ENCODE data around the gene HYPK. TPM values are rescaled to one million over a fixed set of nuclear protein-coding genes. Genes with fewer than 3 reads are reported as not detected.

HYPK gene
- total and polyA plus RNA-seq, 4 donors, result 7.1 to 24.6 (median 12.8) TPM

DNA sequence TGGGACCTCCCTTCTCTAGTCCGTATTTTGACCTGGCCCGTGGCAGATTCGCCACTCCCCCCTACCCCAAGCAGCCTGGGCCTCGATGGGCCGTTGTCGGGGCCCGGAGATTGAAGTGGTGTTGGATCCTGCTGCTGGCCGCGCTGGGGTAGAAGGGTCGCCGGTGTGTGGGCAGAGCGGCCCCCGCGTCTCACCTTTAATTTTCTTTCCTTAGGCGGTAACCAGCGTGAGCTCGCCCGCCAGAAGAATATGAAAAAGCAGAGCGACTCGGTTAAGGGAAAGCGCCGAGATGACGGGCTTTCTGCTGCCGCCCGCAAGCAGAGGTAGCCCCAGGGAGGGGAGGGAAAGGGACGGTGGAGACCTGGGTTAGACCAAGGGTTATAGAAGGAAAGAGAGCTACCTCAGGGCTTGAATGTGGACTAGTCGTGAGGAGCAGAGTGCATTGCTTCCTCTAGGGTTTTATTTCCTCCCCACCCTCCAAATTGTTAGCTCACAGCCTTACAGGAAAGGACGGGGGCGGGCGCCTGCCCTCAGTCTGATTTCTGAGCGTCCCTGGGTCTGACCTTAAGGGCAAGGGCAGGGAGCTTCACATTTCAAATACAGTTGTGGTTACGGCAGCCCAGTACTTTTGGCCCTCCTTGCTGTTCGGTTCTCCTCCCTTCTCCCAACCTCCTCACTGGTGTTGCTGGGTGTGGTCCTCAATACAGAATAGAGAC is 7.5 kb upstream of the HYPK start:
- 2 to 4% methylated on average over 32 to 33 of the region's 33 CpGs for WGBS, 2 donors
- peak; percentile 12 for ATAC-seq (ENCODE audit: insufficient read depth, low FRiP score)
- Histone ChIP-seq H3K4me1 (ENCODE audit: control insufficient read depth in 5 of 5, insufficient read depth in 5 of 5, low read length in 5 of 5) (peaks cover 3 to 21% (median 16%) of the 10 kb centered on the region in 5 donors), H3K36me3 (ENCODE audit: control insufficient read depth in 4 of 4, insufficient read depth in 4 of 4, low read length in 4 of 4) (peaks cover 0 to 32% (median 24%) of the 10 kb centered on the region in 4 donors), H3K4me3 (peak overlapping the region; percentile 89), H3K27ac (ENCODE audit: low read depth in 1 of 2, low read length in 1 of 2) (peak overlapping the region; percentile 95 to 96), H3K9ac (ENCODE audit: insufficient read depth in 1 of 2, low read length in 2 of 2) (peak overlapping the region; percentile 96 to 99), H3K27me3 (ENCODE audit: control insufficient read depth in 3 of 3, insufficient read depth in 3 of 3, low read length in 2 of 3) (no peaks in the 10 kb centered on the region), H3K9me3 (ENCODE audit: control insufficient read depth in 4 of 4, insufficient read depth in 3 of 4, low read length in 3 of 4) (no peaks in the 10 kb centered on the region)
- TF ChIP-seq, protein P1, sequence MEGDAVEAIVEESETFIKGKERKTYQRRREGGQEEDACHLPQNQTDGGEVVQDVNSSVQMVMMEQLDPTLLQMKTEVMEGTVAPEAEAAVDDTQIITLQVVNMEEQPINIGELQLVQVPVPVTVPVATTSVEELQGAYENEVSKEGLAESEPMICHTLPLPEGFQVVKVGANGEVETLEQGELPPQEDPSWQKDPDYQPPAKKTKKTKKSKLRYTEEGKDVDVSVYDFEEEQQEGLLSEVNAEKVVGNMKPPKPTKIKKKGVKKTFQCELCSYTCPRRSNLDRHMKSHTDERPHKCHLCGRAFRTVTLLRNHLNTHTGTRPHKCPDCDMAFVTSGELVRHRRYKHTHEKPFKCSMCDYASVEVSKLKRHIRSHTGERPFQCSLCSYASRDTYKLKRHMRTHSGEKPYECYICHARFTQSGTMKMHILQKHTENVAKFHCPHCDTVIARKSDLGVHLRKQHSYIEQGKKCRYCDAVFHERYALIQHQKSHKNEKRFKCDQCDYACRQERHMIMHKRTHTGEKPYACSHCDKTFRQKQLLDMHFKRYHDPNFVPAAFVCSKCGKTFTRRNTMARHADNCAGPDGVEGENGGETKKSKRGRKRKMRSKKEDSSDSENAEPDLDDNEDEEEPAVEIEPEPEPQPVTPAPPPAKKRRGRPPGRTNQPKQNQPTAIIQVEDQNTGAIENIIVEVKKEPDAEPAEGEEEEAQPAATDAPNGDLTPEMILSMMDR (IDR thresholded peaks at IDR 0.05; ENCODE audit: control extremely low read depth, extremely low read depth), result no peak
- DNase-seq, result peak in 2 of 3 donors; percentile 19 to 38

DNA sequence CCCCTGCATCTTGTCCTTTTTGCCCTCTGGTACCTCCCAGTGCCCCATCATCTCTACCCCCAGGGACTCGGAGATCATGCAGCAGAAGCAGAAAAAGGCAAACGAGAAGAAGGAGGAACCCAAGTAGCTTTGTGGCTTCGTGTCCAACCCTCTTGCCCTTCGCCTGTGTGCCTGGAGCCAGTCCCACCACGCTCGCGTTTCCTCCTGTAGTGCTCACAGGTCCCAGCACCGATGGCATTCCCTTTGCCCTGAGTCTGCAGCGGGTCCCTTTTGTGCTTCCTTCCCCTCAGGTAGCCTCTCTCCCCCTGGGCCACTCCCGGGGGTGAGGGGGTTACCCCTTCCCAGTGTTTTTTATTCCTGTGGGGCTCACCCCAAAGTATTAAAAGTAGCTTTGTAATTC is 6.8 kb upstream of the HYPK start:
- peaks cover 3 to 21% (median 16%) of the 10 kb centered on the region in 5 donors for H3K4me1 ChIP-seq (ENCODE audit: control insufficient read depth in 5 of 5, insufficient read depth in 5 of 5, low read length in 5 of 5)
- peak overlapping the region; percentile 95 to 96 for H3K27ac ChIP-seq (ENCODE audit: low read depth in 1 of 2, low read length in 1 of 2)
- peak overlapping the region; percentile 96 to 99 for H3K9ac ChIP-seq (ENCODE audit: insufficient read depth in 1 of 2, low read length in 2 of 2)
- no peaks in the 10 kb centered on the region for H3K9me3 ChIP-seq (ENCODE audit: control insufficient read depth in 4 of 4, insufficient read depth in 3 of 4, low read length in 3 of 4)
- no peak for ATAC-seq (ENCODE audit: insufficient read depth, low FRiP score)
- WGBS, 2 donors, result 74 to 79% methylated on average over 10 of the region's 10 CpGs
- peak overlapping the region; percentile 89 for H3K4me3 ChIP-seq
- peaks cover 0 to 33% (median 24%) of the 10 kb centered on the region in 4 donors for H3K36me3 ChIP-seq (ENCODE audit: control insufficient read depth in 4 of 4, insufficient read depth in 4 of 4, low read length in 4 of 4)
- H3K27me3 ChIP-seq (ENCODE audit: control insufficient read depth in 3 of 3, insufficient read depth in 3 of 3, low read length in 2 of 3), result no peaks in the 10 kb centered on the region
- TF ChIP-seq, protein P1 (IDR thresholded peaks at IDR 0.05; ENCODE audit: control extremely low read depth, extremely low read depth), result no peak
- no peak for DNase-seq

DNA sequence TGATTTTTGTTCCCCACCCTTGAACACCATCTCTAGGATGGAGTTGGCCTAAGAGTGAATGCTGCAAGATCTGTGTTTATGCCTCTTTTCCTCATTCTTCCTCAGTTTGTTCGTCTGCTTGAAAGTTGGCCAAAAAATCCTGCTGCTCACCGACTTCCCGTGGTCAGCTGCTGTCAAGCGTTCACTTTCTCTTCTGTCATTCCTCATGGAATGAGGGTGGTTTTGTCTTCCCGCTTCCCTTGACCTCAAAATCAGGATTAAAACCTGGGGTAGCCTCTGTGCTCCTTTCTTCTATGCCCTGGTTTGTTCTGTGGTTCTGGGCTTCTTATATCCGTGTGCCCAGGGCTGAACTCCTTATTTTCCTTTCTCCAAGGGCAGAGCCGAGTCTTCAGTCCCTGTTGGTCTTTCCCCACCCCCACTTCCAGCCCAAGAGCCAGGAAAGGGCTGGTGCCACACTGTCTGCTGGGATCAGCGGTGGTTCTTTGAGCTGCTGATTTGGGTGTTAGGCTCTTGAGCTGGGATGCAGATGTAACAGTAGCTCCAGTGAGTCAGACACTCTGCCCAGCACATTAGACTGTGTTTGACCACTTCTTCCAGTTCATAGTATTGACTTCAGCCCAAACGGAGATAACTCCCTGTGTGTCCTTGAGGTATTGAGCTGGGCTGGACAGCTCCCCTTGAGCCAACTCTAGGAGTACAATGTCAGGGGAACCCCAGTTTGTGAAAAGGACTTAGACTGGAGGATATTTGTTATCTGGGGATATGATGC is 5.9 kb upstream of the HYPK start:
- Histone ChIP-seq H3K27ac (ENCODE audit: low read depth in 1 of 2, low read length in 1 of 2) (peak overlapping the region; percentile 25 to 61), H3K9me3 (ENCODE audit: control insufficient read depth in 4 of 4, insufficient read depth in 3 of 4, low read length in 3 of 4) (no peaks in the 10 kb centered on the region), H3K4me1 (ENCODE audit: control insufficient read depth in 5 of 5, insufficient read depth in 5 of 5, low read length in 5 of 5) (peaks cover 3 to 27% (median 16%) of the 10 kb centered on the region in 5 donors), H3K27me3 (ENCODE audit: control insufficient read depth in 3 of 3, insufficient read depth in 3 of 3, low read length in 2 of 3) (no peaks in the 10 kb centered on the region), H3K36me3 (ENCODE audit: control insufficient read depth in 4 of 4, insufficient read depth in 4 of 4, low read length in 4 of 4) (peaks cover 0 to 38% (median 28%) of the 10 kb centered on the region in 4 donors), H3K9ac (ENCODE audit: insufficient read depth in 1 of 2, low read length in 2 of 2) (no peak overlapping the region), H3K4me3 (no peak overlapping the region)
- 71 to 78% methylated on average over 9 of the region's 9 CpGs for WGBS, 2 donors
- TF ChIP-seq, protein P1 (IDR thresholded peaks at IDR 0.05; ENCODE audit: control extremely low read depth, extremely low read depth), result no peak
- no peak for DNase-seq
- no peak for ATAC-seq (ENCODE audit: insufficient read depth, low FRiP score)
